DMS114 treated with DMSO at 0.1 percent for 48 hours (cell line): Measurements from ENCODE around the gene SERPINB3.
"Not testable (repeated sequence)": the region's sequence is repeated elsewhere in the genome, so short reads cannot be mapped to it uniquely, and the experiment has no call there.

Experiments used
- DNase-seq: peaks from one replicate; lab custom pipeline; 2025; ENCODE audit not compliant: unreplicated experiment; lab: John Stamatoyannopoulos, UW

Gene SERPINB3

DNA sequence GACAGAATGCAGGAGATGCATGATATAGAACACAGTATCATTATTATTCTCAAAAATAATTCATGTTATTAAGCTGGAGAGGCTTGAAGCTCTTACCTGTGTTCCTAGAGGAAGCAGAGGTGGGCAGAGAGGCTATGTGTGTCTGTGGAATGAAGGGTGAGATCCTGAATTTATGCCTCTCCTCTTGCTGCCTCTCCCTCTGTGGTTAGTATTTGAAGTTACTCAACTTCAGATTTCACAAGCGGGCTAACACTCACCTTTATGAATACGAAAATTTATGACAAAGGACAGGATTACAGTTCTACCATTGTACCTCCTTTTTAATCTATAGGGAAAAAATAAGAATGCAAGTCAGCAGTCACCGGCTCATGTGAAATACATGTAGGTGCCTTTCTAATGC lies at the start of gene SERPINB3:
SERPINB3 (minus strand) TSS at position 144 of the 400 bp plus-strand sequence. CDS start 677 bp downstream, outside the sequence.
- not testable (repeated sequence) for DNase-seq

DNA sequence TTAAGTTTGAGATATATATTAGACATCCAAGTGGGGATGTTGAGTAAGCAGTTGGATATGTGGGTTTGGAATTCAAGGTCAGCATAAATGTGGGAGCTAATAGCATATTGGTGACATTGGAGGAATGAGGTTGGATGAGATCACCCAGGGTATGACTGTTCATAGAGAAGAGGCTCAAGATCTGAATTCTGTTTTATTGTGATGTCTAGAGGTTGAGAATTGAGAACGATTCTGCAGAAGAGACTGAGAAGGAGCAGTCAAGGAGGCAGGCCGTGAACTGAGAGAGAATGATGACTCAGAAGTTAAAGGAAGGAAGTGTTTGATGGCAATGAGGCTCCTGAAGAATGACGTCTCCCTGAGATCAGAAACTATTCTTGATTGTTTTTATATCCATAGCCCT lies 47.0 kb upstream of the SERPINB3 start:
- no peak for DNase-seq

GRCh38 chr18:63707816-63708215 lies 46.1 kb upstream of the SERPINB3 start:
- DNase-seq = no peak

- DNase-seq = no peak
Observed at GRCh38 chr18:63705401-63705800, 43.7 kb upstream of the SERPINB3 start.

GRCh38 chr18:63702660-63703059 lies 41.0 kb upstream of the SERPINB3 start, which contains the start of gene SERPINB11:
TSS of gene SERPINB11 (plus strand) at chr18:63702960. CDS start at chr18:63710194, 7,234 bp downstream.
- DNase-seq = no peak

DNA sequence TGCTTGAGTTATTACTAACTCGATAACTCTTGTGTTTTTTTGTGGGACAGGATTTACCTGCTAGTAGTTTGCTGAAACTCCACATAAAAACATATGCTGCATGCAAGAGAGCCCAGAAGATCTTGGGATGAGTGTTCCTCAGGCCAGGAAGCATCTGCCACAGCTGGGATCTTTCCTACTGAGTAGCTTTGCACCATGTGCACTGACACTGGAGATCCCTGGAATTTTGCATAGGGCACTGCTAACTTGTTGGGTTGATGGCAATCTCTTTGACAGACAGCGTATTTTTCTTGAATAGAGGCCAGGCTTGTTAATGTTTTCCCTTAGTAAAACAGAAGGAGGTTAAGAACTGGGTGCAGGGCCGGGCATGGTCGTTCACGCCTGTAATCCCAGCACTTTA lies 40.3 kb upstream of the SERPINB3 start:
- DNase-seq = no peak

GRCh38 chr18:63700501-63700900 lies 38.8 kb upstream of the SERPINB3 start:
- no peak for DNase-seq

DNA sequence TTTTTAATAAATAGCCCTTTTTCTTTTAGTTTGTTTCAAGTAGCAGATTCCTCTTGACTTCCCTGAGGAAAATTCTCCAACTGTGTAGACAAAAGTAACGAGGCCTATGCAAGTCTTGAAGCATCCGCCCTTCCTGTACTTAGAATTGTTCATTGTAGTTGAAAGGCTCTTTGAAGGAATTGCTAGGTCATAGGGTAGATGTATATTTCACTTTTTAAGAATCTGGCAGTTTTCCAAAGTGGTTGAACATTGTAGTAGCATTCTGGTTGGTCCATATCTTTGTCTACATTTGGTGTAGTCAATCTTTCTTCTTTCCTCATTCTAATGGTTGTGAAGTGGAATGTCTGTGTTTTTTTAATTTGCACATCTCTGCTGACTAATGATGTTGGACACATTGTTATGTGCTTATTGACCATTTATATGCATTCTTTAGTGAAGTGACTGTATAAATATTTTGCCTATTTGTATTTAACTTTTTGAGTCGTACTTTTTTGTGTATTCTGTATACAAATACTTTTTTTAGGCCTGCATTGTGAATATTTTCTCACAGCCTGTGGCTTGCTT lies 35.5 kb upstream of the SERPINB3 start:
- DNase-seq = no peak

- DNase-seq = no peak
Observed at GRCh38 chr18:63689064-63689463, 27.4 kb upstream of the SERPINB3 start.

- no peak for DNase-seq
Observed at GRCh38 chr18:63686871-63687270, 25.2 kb upstream of the SERPINB3 start.

- no peak for DNase-seq
Observed at GRCh38 chr18:63684718-63685117, 23.0 kb upstream of the SERPINB3 start.

- DNase-seq = no peak
Observed at GRCh38 chr18:63683890-63684289, 22.2 kb upstream of the SERPINB3 start.

- no peak for DNase-seq
Observed at GRCh38 chr18:63683152-63683551, 21.5 kb upstream of the SERPINB3 start.

DNA sequence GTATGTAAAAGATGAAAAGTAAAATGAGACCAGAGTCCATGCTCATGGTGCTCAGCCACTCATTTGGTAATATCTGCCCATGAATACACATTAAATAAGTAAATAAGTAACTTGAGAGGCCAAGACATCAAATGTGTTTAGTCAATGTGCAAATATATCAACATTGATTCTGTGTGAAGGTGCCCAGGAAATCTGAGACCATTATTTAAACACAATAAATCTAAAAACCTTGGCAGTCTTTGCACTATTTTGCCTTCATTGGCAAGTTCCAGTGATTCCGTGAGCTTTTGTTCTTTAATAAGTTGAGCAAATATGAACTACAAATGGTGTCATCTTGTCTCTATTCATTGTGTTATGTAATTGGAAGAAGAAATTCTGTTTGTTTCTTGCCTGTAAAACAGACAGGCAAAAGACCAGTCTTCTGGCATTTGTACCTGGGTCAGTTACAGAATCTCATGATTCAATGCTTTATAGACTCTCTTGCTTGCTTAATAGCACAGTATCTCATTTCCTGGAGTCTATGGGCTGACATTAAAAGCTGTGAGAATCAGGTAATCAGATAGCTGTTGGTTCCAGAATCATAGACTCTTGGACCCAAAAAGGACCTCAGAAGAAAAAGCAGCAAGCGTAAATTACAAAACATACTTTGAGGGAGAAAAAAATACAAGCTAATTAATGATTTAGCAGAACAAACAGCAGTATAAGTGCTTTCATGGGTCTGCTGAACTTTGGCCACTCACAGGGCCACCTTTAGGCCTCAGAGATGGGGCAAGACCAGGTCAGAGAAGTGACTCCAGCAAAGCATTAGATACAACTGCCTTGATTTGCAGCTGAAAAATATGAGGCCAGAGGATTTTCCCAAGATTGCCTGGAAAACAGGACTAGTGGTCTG lies 20.0 kb upstream of the SERPINB3 start:
- no peak for DNase-seq

DNA sequence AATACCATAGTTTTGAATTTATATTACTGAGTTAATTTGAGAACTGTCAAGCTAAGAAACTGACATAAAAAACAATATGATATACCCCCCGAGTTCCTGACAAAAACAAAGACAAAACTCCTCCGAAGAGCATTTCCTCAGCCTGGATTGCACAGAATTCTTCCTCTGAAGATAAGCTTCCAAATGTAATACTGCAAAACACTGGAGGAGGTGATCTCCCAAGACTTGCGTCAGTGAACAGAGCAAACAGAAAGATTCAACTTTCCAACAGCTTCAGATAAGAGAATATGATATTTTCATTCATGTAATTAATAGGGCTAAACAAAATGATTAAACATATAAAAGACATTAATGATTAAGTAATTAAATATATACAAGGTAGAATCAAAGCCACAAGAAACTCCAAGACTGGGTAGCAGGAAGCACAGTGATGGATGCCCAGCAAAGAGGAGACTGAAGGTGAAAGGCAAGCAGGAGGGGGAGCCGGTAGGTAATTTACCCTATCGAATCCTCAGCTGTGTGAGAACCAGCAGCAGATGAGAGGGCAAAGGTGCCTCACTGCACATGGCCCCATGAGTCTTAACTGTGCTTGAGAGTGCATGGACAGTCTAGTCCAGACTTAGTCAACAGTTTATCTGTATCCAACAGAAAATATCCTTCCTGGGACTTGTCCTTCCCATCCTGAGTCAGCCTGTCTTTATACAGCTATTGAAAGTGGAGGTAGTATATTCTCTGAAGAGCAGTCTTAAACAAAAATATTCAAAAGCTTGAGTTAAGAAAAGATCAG lies 18.3 kb upstream of the SERPINB3 start:
- DNase-seq = no peak

- no peak for DNase-seq
Observed at GRCh38 chr18:63677500-63678225, 16.0 kb upstream of the SERPINB3 start.

DNA sequence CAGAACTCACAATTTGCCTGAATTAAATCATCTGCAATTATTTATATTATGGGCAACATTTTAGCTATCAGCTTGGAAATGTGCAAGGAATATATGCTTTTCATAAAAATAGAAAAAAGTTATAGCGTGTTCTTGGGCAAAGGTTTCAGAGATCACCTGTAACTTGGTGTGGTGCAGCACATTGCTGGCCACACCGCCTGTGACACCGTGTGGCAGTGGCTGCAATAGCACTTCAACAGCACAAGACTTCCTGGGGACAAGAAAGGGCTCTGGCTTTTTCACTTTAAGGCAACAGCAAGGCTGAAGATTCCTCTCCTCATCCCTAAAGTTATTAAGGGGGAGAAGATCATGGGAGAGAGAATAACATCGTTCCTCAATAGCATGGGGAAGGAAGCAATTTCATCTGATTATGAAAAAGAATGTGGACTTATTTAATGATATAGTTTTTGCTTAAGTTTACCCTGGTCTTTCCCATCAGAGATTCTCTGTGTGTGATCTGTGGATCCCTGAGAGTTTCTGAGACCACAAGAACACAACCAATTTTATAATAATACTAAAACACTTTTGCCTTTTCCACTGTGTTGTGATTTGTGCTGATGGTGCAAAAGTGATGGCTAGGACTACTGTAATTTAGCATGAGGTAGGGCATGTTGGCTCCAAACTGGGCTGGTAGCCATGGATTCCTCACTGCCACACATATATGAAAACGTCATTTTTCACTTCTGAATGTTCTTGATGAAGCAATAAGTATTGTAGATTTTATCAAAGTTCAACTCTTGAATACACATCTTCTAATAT lies 15.0 kb upstream of the SERPINB3 start:
- DNase-seq = no peak

- no peak for DNase-seq
Observed at GRCh38 chr18:63664571-63664970, 2.9 kb upstream of the SERPINB3 start.

GRCh38 chr18:63658920-63659319 lies 2.8 kb downstream of the SERPINB3 start:
- not testable (repeated sequence) for DNase-seq

DNA sequence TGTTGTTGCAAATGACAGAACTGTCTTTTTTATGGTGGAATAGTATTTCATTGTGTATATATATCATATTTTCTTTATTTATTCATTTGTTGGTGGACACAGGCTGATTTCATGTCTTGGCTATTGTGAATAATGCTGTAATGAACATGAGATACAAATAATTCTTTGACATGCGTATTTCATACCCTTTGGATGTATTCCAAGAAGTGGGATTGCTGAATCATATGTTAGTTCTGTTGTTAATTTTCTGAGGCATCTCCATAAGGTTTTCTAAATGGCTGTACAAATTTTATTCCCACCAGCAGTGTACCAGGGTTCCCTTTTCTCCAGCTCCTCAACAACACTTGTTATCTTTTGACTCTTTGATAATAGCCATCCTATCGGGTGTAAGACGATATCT lies 11.4 kb downstream of the SERPINB3 start:
- not testable (repeated sequence) for DNase-seq
